Astrocyte of the spinal cord (primary cell): Measurements from ENCODE around the gene TRPV5.

Source experiments
- DNase-seq: peaks from one replicate; pipeline ENCODE4 v3.0.0; 2011; ENCODE audit warnings: low read depth, low spot score
- H3K4me3 ChIP-seq: 2 replicates; pipeline ENCODE4 v1.5.1; 2011; ENCODE audit warnings: low read depth, mild to moderate bottlenecking, low read length, moderate library complexity
- CTCF ChIP-seq: IDR thresholded peaks from 2 replicates; pipeline ENCODE4 v1.5.1; 2012; ENCODE audit warnings: low read depth, mild to moderate bottlenecking, low read length, inconsistent platforms
- in situ Hi-C: cut with HindIII; loops from 2 replicates; pipeline ENCODE4 v1.10.0; 2017; ENCODE audit warnings: low sequenced_read_pairs

TRPV5 gene

GRCh38 chr7:142956951-142957623 lies 23.5 kb upstream of the TRPV5 start:
- H3K4me3 ChIP-seq, result no peak overlapping the region
- TF ChIP-seq CTCF, result no peak
- no peak for DNase-seq
- in situ Hi-C loops, result no loop called here

- in situ Hi-C loops, result no loop called here
- TF ChIP-seq CTCF, result no peak
- H3K4me3 ChIP-seq, result no peak overlapping the region
- no peak for DNase-seq
Measured at GRCh38 chr7:142954680-142955268, 21.2 kb upstream of the TRPV5 start.

GRCh38 chr7:142950235-142950634 lies 16.7 kb upstream of the TRPV5 start:
- in situ Hi-C loops, result no loop called here

GRCh38 chr7:142948603-142949002 lies 15.1 kb upstream of the TRPV5 start:
- in situ Hi-C loops, result no loop called here
- H3K4me3 ChIP-seq, result no peak overlapping the region
- DNase-seq, result no peak
- TF ChIP-seq CTCF, result no peak

More at GRCh38 chr7:142950235-142950634, 16.7 kb upstream of the TRPV5 start:
- DNase-seq, result no peak
- no peak for TF ChIP-seq CTCF
- no peak overlapping the region for H3K4me3 ChIP-seq

GRCh38 chr7:142945001-142945400 lies 11.5 kb upstream of the TRPV5 start:
- in situ Hi-C loops, result no loop called here
- no peak overlapping the region for H3K4me3 ChIP-seq
- no peak for TF ChIP-seq CTCF
- no peak for DNase-seq

- DNase-seq, result no peak
- H3K4me3 ChIP-seq, result no peak overlapping the region
- no peak for TF ChIP-seq CTCF
- in situ Hi-C loops, result no loop called here
Measured at GRCh38 chr7:142943706-142944268, 10.2 kb upstream of the TRPV5 start.
